Activated CD4-positive, alpha-beta T cell treated with anti-CD3 and anti-CD28 coated beads for 36 hours (primary cell): Measurements from ENCODE around the gene PRG3. TPM values are rescaled to one million over a fixed set of nuclear protein-coding genes. Genes with fewer than 3 reads are reported as not detected.

Source experiments
- total RNA-seq, 2 experiments: library from RNA; stranded (reverse); gene quantifications; one replicate each; pipeline ENCODE4 v1.2.3, GENCODE V29; 2021

PRG3 gene
- total RNA-seq, 2 experiments from 2014 or later: not detected

Other genes starting within 250 kb of the PRG3 start
- not detected for gene LRRC55, start 199.2 kb downstream of the PRG3 start, total RNA-seq
- not detected for gene APLNR, start 143.9 kb downstream of the PRG3 start, total RNA-seq
- 10 to 100 TPM; 19.1 to 21.6 TPM for gene TNKS1BP1, start 56.2 kb downstream of the PRG3 start, total RNA-seq
- gene SSRP1, start 45.3 kb downstream of the PRG3 start, total RNA-seq: 100 to 1,000 TPM; 279 to 296 TPM
- not detected for gene P2RX3, start 42.8 kb downstream of the PRG3 start, total RNA-seq
- gene PRG2, start 9.5 kb upstream of the PRG3 start, total RNA-seq: 1 to 10 TPM in 1 of 2 experiments, under 1 TPM in 1; 0.98 to 1.6 TPM
- gene SLC43A3, start 46.0 kb upstream of the PRG3 start, total RNA-seq: 100 to 1,000 TPM; 268 to 333 TPM
- gene RTN4RL2, start 79.4 kb upstream of the PRG3 start, total RNA-seq: under 1 TPM; 0.33 to 0.39 TPM
- gene SLC43A1, start 134.6 kb upstream of the PRG3 start, total RNA-seq: 10 to 100 TPM; 27.6 to 28.7 TPM
- gene TIMM10, start 149.6 kb upstream of the PRG3 start, total RNA-seq: 100 to 1,000 TPM; 124 to 158 TPM
- not detected for gene SMTNL1, start 156.4 kb upstream of the PRG3 start, total RNA-seq
- gene UBE2L6, start 186.5 kb upstream of the PRG3 start, total RNA-seq: 100 to 1,000 TPM; 179 to 252 TPM
- gene SERPING1, start 216.5 kb upstream of the PRG3 start, total RNA-seq: under 1 TPM; 0.51 to 0.87 TPM